ENCODE measurements around the gene BRPF3. TPM values are rescaled to one million over a fixed set of nuclear protein-coding genes. Genes with fewer than 3 reads are reported as not detected.

The BRPF3 gene
- total RNA-seq, 1 experiment from 2014 or later, result 30.4 TPM

GRCh38 chr6:36177166-36177565 lies 19.4 kb upstream of the BRPF3 start:
- ChIA-PET CTCF (no interaction called here), POLR2A (no interaction called here)
- no peak overlapping the region for H3K4me3 Mint-ChIP-seq
- peaks cover 5% of the 10 kb centered on the region for H3K27me3 Mint-ChIP-seq (ENCODE audit: low read depth)
- ATAC-seq (no peak), DNase-seq (ENCODE audit: low spot score) (no peak)
- no peak for TF ChIP-seq ARID4B (CRISPR knock-in tag; IDR thresholded peaks at IDR 0.05; ENCODE audit: borderline replicate concordance)
- no peak for TF ChIP-seq PRRX2 (CRISPR knock-in tag; IDR thresholded peaks at IDR 0.05)
- TF ChIP-seq GABPB1 (CRISPR knock-in tag; IDR thresholded peaks at IDR 0.05), result no peak
- no peak for TF ChIP-seq NR2C2 (CRISPR knock-in tag; IDR thresholded peaks at IDR 0.05)
- no peak for TF ChIP-seq NFATC4 (CRISPR knock-in tag; IDR thresholded peaks at IDR 0.05)
- no peak for TF ChIP-seq CBFB (CRISPR knock-in tag; IDR thresholded peaks at IDR 0.05; ENCODE audit: low read depth)
- TF ChIP-seq ZNF121 (CRISPR knock-in tag; IDR thresholded peaks at IDR 0.05), result no peak
- TF ChIP-seq ATF6 (CRISPR knock-in tag; IDR thresholded peaks at IDR 0.05), result no peak
- no peak for TF ChIP-seq AFF4 (CRISPR knock-in tag; IDR thresholded peaks at IDR 0.05; ENCODE audit: borderline replicate concordance)
- TF ChIP-seq USF2 (CRISPR knock-in tag; IDR thresholded peaks at IDR 0.05), result no peak
- TF ChIP-seq JUN (CRISPR knock-in tag; IDR thresholded peaks at IDR 0.05), result no peak
- TF ChIP-seq FOXK1 (CRISPR knock-in tag; IDR thresholded peaks at IDR 0.05), result no peak
- TF ChIP-seq GRHL2 (CRISPR knock-in tag; IDR thresholded peaks at IDR 0.05; ENCODE audit: insufficient replicate concordance, severe bottlenecking), result no peak
- TF ChIP-seq JAZF1 (CRISPR knock-in tag; IDR thresholded peaks at IDR 0.05), result no peak
- peaks cover 19% of the 10 kb centered on the region for H3K9me3 Mint-ChIP-seq
- no peaks in the 10 kb centered on the region for H3K4me1 Mint-ChIP-seq
- peaks cover 17% of the 10 kb centered on the region for H3K36me3 Mint-ChIP-seq
- no peak overlapping the region for H3K27ac Mint-ChIP-seq

GRCh38 chr6:36178544-36178943 lies 18.0 kb upstream of the BRPF3 start:
- Mint-ChIP-seq H3K4me3 (no peak overlapping the region), H3K4me1 (no peaks in the 10 kb centered on the region), H3K9me3 (peaks cover 19% of the 10 kb centered on the region), H3K36me3 (peaks cover 17% of the 10 kb centered on the region), H3K27me3 (ENCODE audit: low read depth) (peaks cover 5% of the 10 kb centered on the region), H3K27ac (no peak overlapping the region)
- no peak for ATAC-seq
- ChIA-PET CTCF (no interaction called here), POLR2A (no interaction called here)
- no peak for DNase-seq (ENCODE audit: low spot score)
- TF ChIP-seq TEAD4 (CRISPR knock-in tag; IDR thresholded peaks at IDR 0.05) (no peak), ZNF532 (CRISPR knock-in tag; IDR thresholded peaks at IDR 0.05; ENCODE audit: borderline replicate concordance) (no peak), ZBTB21 (CRISPR knock-in tag; IDR thresholded peaks at IDR 0.05; ENCODE audit: borderline replicate concordance) (no peak), GRHL2 (CRISPR knock-in tag; IDR thresholded peaks at IDR 0.05; ENCODE audit: insufficient replicate concordance, severe bottlenecking) (no peak), ZNF425 (CRISPR knock-in tag; conservative IDR thresholded peaks at IDR 0.05) (no peak)

Data from WTC11 (cell line).